ENCODE data around the gene TLCD3B. TPM values are rescaled to one million over a fixed set of nuclear protein-coding genes. Genes with fewer than 3 reads are reported as not detected.

The TLCD3B gene
- total and polyA plus RNA-seq, 4 experiments from 2014 or later, result not detected

DNA sequence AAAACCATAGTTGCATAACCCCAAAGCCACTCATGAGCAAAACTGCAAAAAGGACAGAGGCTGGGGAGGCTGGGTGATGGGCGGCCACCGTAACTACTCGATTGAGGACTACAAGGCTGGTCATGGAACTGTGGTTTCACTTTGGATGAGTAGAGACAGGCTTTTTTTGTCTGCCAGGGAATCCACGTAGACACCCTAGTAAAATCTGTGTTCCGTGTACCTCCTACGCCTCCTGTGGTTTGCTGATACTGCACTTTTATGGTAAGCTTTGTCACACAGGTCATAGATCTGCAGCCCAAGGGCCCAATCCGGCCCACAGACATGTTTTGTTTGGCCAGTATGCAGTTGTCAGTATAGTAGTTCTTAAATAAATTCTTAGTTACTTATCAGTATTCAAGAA, 2.2 kb upstream of the TLCD3B start:
- Histone ChIP-seq H3K27ac (ENCODE audit: low read depth, low read length) (no peak overlapping the region), H3K4me1 (ENCODE audit: insufficient read depth, low read length) (peaks cover 5% of the 10 kb centered on the region), H3K36me3 (ENCODE audit: insufficient read depth, low read length) (no peaks in the 10 kb centered on the region), H3K4me3 (ENCODE audit: low read length in 2 of 2) (no peak overlapping the region), H3K9me3 (ENCODE audit: control insufficient read depth in 1 of 2, low read length in 2 of 2) (no peaks in the 10 kb centered on the region), H3K27me3 (ENCODE audit: insufficient read depth, low read length) (peaks cover 18% of the 10 kb centered on the region)
- Mint-ChIP-seq H3K9me3 (no peaks in the 10 kb centered on the region), H3K36me3 (no peaks in the 10 kb centered on the region), H3K27ac (peak overlapping the region in 1 of 7 donors; percentile 27), H3K27me3 (peaks cover 23 to 28% of the 10 kb centered on the region in 2 donors), H3K4me3 (peak overlapping the region in 1 of 8 donors; percentile 10), H3K4me1 (peaks cover 4 to 18% (median 4%) of the 10 kb centered on the region in 4 donors)
- POLR2A ChIA-PET (ENCODE audit: partially characterized antibody), result no interaction called here
- CTCF ChIA-PET (ENCODE audit: partially characterized antibody), result interaction anchor here (0.7 to 2.7 kb wide), 14 partner anchors 11 to 393 kb away, joined by 3 to 21 read pairs (median 4); partner anchors contain the start of genes C16orf92 and KCTD13
- intact Hi-C loops (cut with micrococcal nuclease), result no loop called here
- DNase-seq, result no peak

DNA sequence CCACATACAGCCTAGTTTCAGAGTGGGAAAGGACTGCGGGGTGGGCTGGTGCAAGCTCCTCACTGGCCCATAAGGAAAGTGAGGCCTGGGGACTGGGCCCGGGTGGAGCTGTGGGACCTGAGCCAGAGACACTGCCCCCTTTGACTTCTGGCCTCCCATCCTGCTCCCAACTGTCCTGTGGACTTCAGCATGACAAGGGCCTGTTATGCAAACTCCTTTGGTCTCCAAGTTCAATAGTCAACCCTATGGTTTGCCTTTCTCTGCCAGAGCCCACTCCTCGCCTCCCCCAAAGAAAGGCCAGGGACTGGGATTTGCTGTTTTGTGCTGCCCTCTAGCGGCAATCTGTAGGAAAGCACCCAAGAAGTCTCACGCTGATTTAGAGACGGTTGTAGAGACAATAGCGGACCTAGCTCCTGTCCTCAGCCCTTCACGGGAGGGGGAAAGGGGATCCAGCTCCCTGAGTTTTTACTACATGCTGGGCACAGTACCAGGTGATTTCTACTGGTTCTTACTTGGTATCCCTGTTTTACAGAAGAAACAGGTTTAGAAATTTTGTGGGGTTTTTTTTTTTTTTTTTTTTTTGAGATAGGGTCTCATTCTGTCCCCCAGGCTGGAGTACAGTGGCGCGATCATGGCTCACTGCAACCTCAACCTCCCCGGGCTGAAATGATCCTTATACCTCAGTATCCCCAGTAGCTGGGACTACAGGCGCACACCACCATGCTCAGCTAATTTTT, 1.2 kb upstream of the TLCD3B start:
- H3K4me3 Mint-ChIP-seq, result peak overlapping the region in 5 of 8 donors; percentile 35 to 76 (median 43)
- Histone ChIP-seq H3K36me3 (ENCODE audit: insufficient read depth, low read length) (no peaks in the 10 kb centered on the region), H3K4me1 (ENCODE audit: insufficient read depth, low read length) (peaks cover 5% of the 10 kb centered on the region), H3K27me3 (ENCODE audit: insufficient read depth, low read length) (peaks cover 18% of the 10 kb centered on the region), H3K27ac (ENCODE audit: low read depth, low read length) (no peak overlapping the region), H3K9me3 (ENCODE audit: control insufficient read depth in 1 of 2, low read length in 2 of 2) (no peaks in the 10 kb centered on the region), H3K4me3 (ENCODE audit: low read length in 2 of 2) (no peak overlapping the region)
- H3K9me3 Mint-ChIP-seq, result peaks cover 0 to 2% (median 0%) of the 10 kb centered on the region in 8 donors
- H3K36me3 Mint-ChIP-seq, result no peaks in the 10 kb centered on the region
- ChIA-PET CTCF (ENCODE audit: partially characterized antibody) (interaction anchor here (0.7 to 2.7 kb wide), 28 partner anchors 9 to 392 kb away, joined by 3 to 21 read pairs (median 4); partner anchors contain the start of genes KCTD13, QPRT, TAOK2 and TMEM219), POLR2A (ENCODE audit: partially characterized antibody) (interaction anchor here (0.7 to 1.3 kb wide), 3 partner anchors 27 to 332 kb away, joined by 3 to 5 read pairs (median 3); no protein-coding TSS in a partner anchor)
- peaks cover 26 to 37% of the 10 kb centered on the region in 2 donors for H3K27me3 Mint-ChIP-seq
- peak; percentile 61 to 70 (median 66) for DNase-seq
- H3K27ac Mint-ChIP-seq, result peak overlapping the region in 1 of 7 donors; percentile 48
- H3K4me1 Mint-ChIP-seq, result peaks cover 4 to 18% (median 4%) of the 10 kb centered on the region in 4 donors
- intact Hi-C loops (cut with micrococcal nuclease), result no loop called here

DNA sequence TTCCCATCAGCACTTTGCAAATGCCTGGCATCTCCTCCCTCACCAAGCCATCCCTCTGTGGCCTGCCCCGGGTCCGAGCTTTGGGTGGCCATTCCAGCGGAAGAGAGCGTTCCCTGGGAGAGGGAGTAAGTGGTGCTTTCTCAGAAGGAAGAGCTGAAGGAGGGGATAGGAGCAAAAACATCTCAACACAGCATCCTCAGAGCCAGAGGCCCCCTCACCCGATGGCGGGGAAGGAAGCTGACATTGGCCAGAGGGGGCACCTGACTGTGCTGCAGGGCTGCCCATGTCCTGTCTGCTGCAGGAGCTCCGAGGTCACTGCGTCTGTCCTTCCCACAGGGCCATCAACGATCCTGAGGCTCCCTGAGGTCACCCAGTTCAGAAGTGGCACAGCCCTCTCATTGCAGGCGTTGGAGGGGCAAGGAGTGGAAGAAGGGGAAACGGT, 427 bp upstream of the TLCD3B start:
- POLR2A ChIA-PET (ENCODE audit: partially characterized antibody), result interaction anchor here (0.7 to 1.3 kb wide), 3 partner anchors 26 to 331 kb away, joined by 3 to 5 read pairs (median 3); no protein-coding TSS in a partner anchor
- H3K4me3 ChIP-seq (ENCODE audit: low read length in 2 of 2), result no peak overlapping the region
- H3K4me1 ChIP-seq (ENCODE audit: insufficient read depth, low read length), result peaks cover 5% of the 10 kb centered on the region
- peaks cover 4 to 18% (median 5%) of the 10 kb centered on the region in 4 donors for H3K4me1 Mint-ChIP-seq
- H3K27ac ChIP-seq (ENCODE audit: low read depth, low read length), result no peak overlapping the region
- H3K36me3 ChIP-seq (ENCODE audit: insufficient read depth, low read length), result no peaks in the 10 kb centered on the region
- peak in 1 of 5 donors; percentile 29 for DNase-seq
- no peak overlapping the region for H3K27ac Mint-ChIP-seq
- H3K9me3 Mint-ChIP-seq, result peaks cover 0 to 2% (median 0%) of the 10 kb centered on the region in 8 donors
- CTCF ChIA-PET (ENCODE audit: partially characterized antibody), result interaction anchor here (0.9 to 2.7 kb wide), 18 partner anchors 10 to 365 kb away, joined by 3 to 21 read pairs (median 5); partner anchors contain the start of genes QPRT and TMEM219
- intact Hi-C loops (cut with micrococcal nuclease), result no loop called here
- peaks cover 31 to 44% of the 10 kb centered on the region in 2 donors for H3K27me3 Mint-ChIP-seq
- H3K27me3 ChIP-seq (ENCODE audit: insufficient read depth, low read length), result peaks cover 18% of the 10 kb centered on the region
- peak overlapping the region in 1 of 8 donors; percentile 38 for H3K4me3 Mint-ChIP-seq
- H3K9me3 ChIP-seq (ENCODE audit: control insufficient read depth in 1 of 2, low read length in 2 of 2), result no peaks in the 10 kb centered on the region
- H3K36me3 Mint-ChIP-seq, result no peaks in the 10 kb centered on the region

DNA sequence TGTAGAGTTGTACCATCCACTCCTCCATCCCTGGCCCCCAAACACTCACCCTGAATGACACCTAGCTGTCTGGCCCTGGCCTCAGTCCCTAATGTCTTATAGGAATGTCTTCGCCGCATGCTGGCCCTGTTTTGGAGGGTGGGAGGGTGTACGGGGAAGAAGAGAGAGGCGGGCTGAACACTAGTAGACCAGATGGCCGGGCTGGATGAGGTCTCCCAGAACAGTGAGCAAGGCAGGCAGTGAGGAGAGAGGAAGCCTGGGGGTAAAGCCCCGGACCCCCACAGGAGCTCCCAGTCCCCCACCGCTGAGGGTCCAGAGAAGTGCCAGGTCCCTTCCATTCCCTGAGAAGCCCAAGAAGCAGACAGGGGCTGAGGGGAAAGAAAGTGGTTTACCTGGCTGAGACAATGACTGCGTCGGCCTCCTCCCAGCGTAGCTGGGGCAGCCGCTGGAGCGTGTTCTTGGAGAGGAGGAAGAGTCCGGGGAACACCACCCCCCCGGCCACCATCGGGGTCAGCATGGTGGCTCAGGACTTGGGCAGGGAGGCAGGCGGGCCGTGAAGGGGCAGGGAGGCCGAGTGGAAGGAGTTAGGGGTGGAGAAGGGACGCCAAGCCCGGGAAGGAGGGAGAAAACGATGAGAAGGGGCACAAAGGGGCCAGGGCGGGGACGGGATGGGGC, 923 bp downstream of the TLCD3B start:
- Mint-ChIP-seq H3K27me3 (peaks cover 30 to 43% of the 10 kb centered on the region in 2 donors), H3K4me3 (peak overlapping the region in 2 of 8 donors; percentile 39), H3K9me3 (peaks cover 0 to 2% (median 0%) of the 10 kb centered on the region in 8 donors), H3K36me3 (no peaks in the 10 kb centered on the region), H3K27ac (no peak overlapping the region), H3K4me1 (peaks cover 4 to 18% (median 5%) of the 10 kb centered on the region in 4 donors)
- ChIA-PET CTCF (ENCODE audit: partially characterized antibody) (interaction anchor here (0.9 kb wide), 1 partner anchor 21 kb away, joined by 3 read pairs; no protein-coding TSS in a partner anchor), POLR2A (ENCODE audit: partially characterized antibody) (no interaction called here)
- H3K36me3 ChIP-seq (ENCODE audit: insufficient read depth, low read length), result no peaks in the 10 kb centered on the region
- no peak overlapping the region for H3K27ac ChIP-seq (ENCODE audit: low read depth, low read length)
- peaks cover 5% of the 10 kb centered on the region for H3K4me1 ChIP-seq (ENCODE audit: insufficient read depth, low read length)
- no peak overlapping the region for H3K4me3 ChIP-seq (ENCODE audit: low read length in 2 of 2)
- H3K9me3 ChIP-seq (ENCODE audit: control insufficient read depth in 1 of 2, low read length in 2 of 2), result no peaks in the 10 kb centered on the region
- peaks cover 18% of the 10 kb centered on the region for H3K27me3 ChIP-seq (ENCODE audit: insufficient read depth, low read length)
- DNase-seq, result no peak
- intact Hi-C loops (cut with micrococcal nuclease), result no loop called here

DNA sequence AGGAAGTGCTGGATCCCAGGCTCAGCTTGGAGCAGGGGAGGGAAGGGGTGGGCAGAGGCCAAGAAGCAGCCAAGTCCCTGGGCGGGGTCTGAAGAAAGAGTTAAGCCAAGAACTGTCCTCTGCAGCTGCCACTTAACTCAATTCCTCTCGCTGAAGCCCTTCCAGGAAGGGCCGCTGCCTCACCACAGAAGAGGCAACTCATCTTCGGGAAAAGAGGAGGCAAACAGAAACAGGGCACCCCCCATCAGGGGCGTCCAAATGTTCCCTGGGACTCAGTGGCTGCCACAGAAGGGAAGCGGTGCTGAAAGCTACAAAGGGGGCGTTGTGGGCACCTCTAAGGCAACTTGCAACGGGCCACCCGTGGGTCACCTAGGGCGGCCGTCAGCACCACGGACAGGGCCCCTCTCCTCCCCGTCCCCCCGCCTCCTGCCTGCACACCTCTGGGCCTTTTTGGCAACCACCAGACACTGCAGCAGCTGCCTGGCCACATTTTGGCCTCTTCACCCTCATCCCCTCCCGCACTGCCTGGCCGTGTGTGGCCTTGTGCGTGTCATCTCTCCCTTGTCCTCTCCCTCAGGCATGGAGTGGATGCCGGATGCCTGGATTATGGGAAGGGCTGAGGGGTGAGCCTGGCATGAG, 2.5 kb downstream of the TLCD3B start:
- H3K27ac ChIP-seq (ENCODE audit: low read depth, low read length), result no peak overlapping the region
- no peak for DNase-seq
- peaks cover 5% of the 10 kb centered on the region for H3K4me1 ChIP-seq (ENCODE audit: insufficient read depth, low read length)
- Mint-ChIP-seq H3K36me3 (no peaks in the 10 kb centered on the region), H3K9me3 (peaks cover 0 to 2% (median 0%) of the 10 kb centered on the region in 8 donors), H3K4me1 (peaks cover 4 to 18% (median 5%) of the 10 kb centered on the region in 4 donors), H3K27ac (no peak overlapping the region), H3K4me3 (peak overlapping the region in 1 of 8 donors; percentile 30), H3K27me3 (peaks cover 27 to 39% of the 10 kb centered on the region in 2 donors)
- POLR2A ChIA-PET (ENCODE audit: partially characterized antibody), result interaction anchor here (1.2 kb wide), 1 partner anchor 37 kb away, joined by 4 read pairs; the partner anchor contains the start of gene ALDOA
- H3K4me3 ChIP-seq (ENCODE audit: low read length in 2 of 2), result no peak overlapping the region
- no peaks in the 10 kb centered on the region for H3K36me3 ChIP-seq (ENCODE audit: insufficient read depth, low read length)
- CTCF ChIA-PET (ENCODE audit: partially characterized antibody), result no interaction called here
- H3K27me3 ChIP-seq (ENCODE audit: insufficient read depth, low read length), result peaks cover 18% of the 10 kb centered on the region
- intact Hi-C loops (cut with micrococcal nuclease), result no loop called here
- no peaks in the 10 kb centered on the region for H3K9me3 ChIP-seq (ENCODE audit: control insufficient read depth in 1 of 2, low read length in 2 of 2)

DNA sequence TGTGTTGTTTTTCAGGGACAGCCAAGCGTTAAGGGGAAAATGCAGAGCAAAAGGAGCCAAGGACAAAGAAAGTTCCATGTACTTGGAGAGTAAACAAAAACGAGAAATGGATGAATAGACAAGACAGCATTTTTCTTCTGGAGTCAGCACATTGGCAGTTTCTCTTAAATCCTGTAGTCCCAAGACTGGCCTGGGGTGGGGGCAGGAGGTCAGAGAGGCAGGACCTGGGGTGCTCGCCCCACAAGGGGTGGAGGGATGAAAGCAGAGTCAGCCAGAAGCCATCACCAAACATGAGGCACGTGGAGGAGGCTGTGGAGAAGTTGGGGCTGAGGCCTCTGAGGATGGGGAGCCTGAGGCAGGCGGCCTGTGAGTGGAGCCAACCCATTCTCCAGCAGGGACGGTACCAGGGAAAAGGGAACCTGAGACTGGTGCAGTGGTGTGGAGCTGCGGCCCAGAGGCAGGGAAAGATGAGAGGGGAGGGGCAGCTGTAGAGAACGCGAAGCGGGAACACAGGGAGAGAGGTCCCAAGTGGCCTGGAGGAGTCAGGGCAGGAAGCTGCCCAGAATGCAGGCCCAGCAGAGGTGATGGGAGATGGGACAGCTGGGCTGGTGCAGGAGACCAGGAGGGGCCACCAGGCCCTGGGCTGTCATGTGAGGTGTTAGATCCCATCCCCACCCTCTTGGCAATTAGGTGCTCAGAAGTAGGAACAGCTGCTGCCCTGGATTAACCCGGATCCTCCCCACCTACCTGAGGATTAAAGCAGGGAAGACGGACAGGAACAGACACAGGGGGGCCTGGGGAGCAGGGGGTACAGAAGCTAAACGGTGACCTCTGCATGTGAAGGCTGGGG, 3.3 kb downstream of the TLCD3B start:
- Histone ChIP-seq H3K36me3 (ENCODE audit: insufficient read depth, low read length) (no peaks in the 10 kb centered on the region), H3K9me3 (ENCODE audit: control insufficient read depth in 1 of 2, low read length in 2 of 2) (no peaks in the 10 kb centered on the region), H3K4me1 (ENCODE audit: insufficient read depth, low read length) (peaks cover 5% of the 10 kb centered on the region), H3K4me3 (ENCODE audit: low read length in 2 of 2) (no peak overlapping the region), H3K27ac (ENCODE audit: low read depth, low read length) (no peak overlapping the region), H3K27me3 (ENCODE audit: insufficient read depth, low read length) (peaks cover 18% of the 10 kb centered on the region)
- H3K27me3 Mint-ChIP-seq, result peaks cover 27 to 39% of the 10 kb centered on the region in 2 donors
- no peak for DNase-seq
- H3K36me3 Mint-ChIP-seq, result no peaks in the 10 kb centered on the region
- H3K4me1 Mint-ChIP-seq, result peaks cover 4 to 18% (median 5%) of the 10 kb centered on the region in 4 donors
- intact Hi-C loops (cut with micrococcal nuclease), result no loop called here
- ChIA-PET CTCF (ENCODE audit: partially characterized antibody) (no interaction called here), POLR2A (ENCODE audit: partially characterized antibody) (interaction anchor here (1.2 kb wide), 1 partner anchor 38 kb away, joined by 4 read pairs; the partner anchor contains the start of gene ALDOA)
- no peak overlapping the region for H3K4me3 Mint-ChIP-seq
- peaks cover 0 to 2% (median 0%) of the 10 kb centered on the region in 8 donors for H3K9me3 Mint-ChIP-seq
- no peak overlapping the region for H3K27ac Mint-ChIP-seq
